ENCODE data around the gene PASK.

PASK gene

GRCh38 chr2:241182126-241182525, 32.9 kb upstream of the PASK start:
- no peak for FAIRE-seq

DNA sequence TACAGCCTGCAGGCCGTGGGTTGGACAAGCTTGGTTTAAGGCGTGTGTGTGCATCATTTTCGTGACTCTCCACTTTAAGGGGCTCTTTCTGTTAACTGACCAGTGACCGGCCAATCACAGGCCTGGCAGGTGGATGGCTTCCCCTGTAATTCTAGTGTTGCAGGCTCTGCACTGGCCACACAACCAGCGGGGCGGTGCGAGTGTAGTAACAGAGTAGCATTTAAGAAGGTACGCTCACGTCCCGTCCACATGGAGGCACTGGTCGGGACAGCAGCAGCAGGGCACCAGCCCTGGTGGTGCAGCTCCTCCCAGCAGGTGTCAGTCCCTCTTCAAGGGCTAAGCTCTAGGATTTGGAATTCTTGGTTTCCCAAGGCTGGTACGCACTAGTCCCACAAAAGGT, 31.2 kb upstream of the PASK start:
- no peak for FAIRE-seq

More at GRCh38 chr2:241182126-241182525, 32.9 kb upstream of the PASK start:
- DNase-seq (ENCODE audit: insufficient read length, low spot score) = no peak

GRCh38 chr2:241179899-241180298, 30.6 kb upstream of the PASK start:
- DNase-seq (ENCODE audit: insufficient read length, low spot score) = no peak
- FAIRE-seq = no peak

More for the DNA sequence above, 31.2 kb upstream of the PASK start:
- no peak for DNase-seq (ENCODE audit: insufficient read length, low spot score)

DNA sequence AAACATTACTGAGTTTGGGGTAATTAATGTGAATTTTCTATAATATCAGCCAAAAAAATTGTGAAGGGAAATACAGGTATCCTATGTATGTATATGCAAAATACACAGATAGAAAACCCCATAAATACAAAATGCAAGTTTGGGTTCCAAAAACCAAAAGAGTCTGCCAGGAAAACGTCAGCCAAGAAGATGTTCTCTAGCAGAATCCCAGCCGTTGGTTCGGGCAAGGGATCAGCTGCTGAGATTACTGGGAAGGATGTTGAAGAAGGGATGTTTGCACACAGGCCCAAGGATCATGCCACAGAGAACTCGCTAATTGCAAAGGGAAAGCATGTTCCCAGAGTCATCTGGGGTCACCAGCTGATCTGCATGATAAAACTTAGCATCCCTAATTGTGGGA, 29.7 kb upstream of the PASK start:
- no peak for DNase-seq (ENCODE audit: insufficient read length, low spot score)
- no peak for FAIRE-seq

- FAIRE-seq = no peak
- no peak for DNase-seq (ENCODE audit: insufficient read length, low spot score)
These were observed 28.5 kb upstream of the PASK start for GRCh38 chr2:241177526-241178334.

- FAIRE-seq (no peak), DNase-seq (ENCODE audit: insufficient read length, low spot score) (no peak)
These were observed 24.3 kb upstream of the PASK start for GRCh38 chr2:241173557-241173956.

- FAIRE-seq = no peak
These were observed 19.1 kb upstream of the PASK start for GRCh38 chr2:241168366-241168765.

GRCh38 chr2:241163601-241164118, 14.4 kb upstream of the PASK start:
- DNase-seq (ENCODE audit: insufficient read length, low spot score) (no peak), FAIRE-seq (no peak)

More at GRCh38 chr2:241168366-241168765, 19.1 kb upstream of the PASK start:
- no peak for DNase-seq (ENCODE audit: insufficient read length, low spot score)

- no peak for DNase-seq (ENCODE audit: insufficient read length, low spot score)
- FAIRE-seq = no peak
These were observed 12.5 kb upstream of the PASK start for GRCh38 chr2:241161646-241162281.

- DNase-seq (ENCODE audit: insufficient read length, low spot score) (no peak), FAIRE-seq (no peak)
These were observed 11.0 kb upstream of the PASK start for GRCh38 chr2:241160318-241160717.

DNA sequence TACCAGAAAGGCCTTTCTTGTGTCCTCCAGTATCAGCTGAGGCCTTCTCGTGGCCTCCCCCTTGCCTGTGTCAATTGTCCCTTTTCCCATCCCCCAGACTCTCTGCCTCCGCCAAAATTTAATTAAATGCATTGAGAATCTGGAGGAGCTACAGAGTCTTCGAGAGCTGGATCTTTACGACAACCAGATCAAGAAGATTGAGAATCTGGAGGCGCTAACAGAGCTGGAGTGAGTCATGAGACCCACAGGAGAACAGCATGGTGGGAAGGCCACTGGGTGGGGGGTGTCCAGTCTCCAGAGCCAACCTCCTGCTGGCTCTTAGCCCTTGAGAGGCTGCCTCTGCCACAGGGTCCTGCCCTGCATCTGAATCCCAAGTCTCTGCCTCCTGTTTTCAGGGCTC, 9.8 kb upstream of the PASK start:
- no peak for FAIRE-seq
- no peak for DNase-seq (ENCODE audit: insufficient read length, low spot score)

- DNase-seq (ENCODE audit: insufficient read length, low spot score) (no peak), FAIRE-seq (no peak)
These were observed 9.3 kb upstream of the PASK start for GRCh38 chr2:241158546-241158900.

- FAIRE-seq = peak; percentile 23
These were observed 8.7 kb upstream of the PASK start for GRCh38 chr2:241157841-241158545.

GRCh38 chr2:241156971-241157441, 7.7 kb upstream of the PASK start:
- DNase-seq (ENCODE audit: insufficient read length, low spot score) (no peak), FAIRE-seq (no peak)

More at GRCh38 chr2:241157841-241158545, 8.7 kb upstream of the PASK start:
- DNase-seq (ENCODE audit: insufficient read length, low spot score) = no peak

DNA sequence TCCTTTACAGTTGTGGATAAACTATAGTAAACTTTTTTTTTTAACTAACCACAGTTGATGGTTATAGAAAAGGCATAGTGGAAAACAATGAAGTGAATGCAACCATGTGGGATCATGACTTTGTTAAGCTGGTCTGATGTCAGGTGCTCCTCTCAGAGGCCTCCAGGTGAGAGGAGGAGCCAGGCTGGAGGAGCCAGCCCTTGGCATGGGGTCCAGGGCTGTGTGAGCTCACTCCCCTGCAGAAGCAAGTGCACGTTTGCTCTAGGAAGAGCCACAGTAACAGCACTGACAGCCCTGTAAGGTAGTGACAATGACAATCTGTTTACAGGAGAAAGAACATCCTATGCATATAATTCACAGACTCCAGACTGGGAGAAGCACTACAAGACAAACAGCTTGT, 6.7 kb upstream of the PASK start:
- DNase-seq (ENCODE audit: insufficient read length, low spot score) (no peak), FAIRE-seq (no peak)

GRCh38 chr2:241154915-241155314, 5.6 kb upstream of the PASK start:
- DNase-seq (ENCODE audit: insufficient read length, low spot score) = no peak
- FAIRE-seq = no peak

DNA sequence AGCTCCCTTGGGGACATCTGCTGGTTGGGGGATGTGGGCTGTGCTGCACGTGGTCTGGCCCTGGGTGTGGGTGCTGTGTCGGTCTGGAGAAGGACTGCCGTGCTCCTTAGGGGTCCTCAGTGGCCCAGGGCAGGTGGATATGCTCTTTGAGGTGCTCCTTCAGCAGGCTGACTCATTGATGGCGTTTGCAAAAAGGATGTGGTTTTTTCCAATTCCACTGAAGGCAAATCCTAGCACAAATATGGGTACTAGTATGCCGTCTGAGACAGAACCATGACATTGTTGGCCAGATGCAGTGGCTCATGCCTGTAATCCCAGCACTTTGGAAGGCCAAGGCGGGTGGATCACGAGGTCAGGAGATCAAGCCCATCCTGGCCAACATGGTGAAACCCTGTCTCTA, 4.3 kb upstream of the PASK start:
- FAIRE-seq (no peak), DNase-seq (ENCODE audit: insufficient read length, low spot score) (no peak)

DNA sequence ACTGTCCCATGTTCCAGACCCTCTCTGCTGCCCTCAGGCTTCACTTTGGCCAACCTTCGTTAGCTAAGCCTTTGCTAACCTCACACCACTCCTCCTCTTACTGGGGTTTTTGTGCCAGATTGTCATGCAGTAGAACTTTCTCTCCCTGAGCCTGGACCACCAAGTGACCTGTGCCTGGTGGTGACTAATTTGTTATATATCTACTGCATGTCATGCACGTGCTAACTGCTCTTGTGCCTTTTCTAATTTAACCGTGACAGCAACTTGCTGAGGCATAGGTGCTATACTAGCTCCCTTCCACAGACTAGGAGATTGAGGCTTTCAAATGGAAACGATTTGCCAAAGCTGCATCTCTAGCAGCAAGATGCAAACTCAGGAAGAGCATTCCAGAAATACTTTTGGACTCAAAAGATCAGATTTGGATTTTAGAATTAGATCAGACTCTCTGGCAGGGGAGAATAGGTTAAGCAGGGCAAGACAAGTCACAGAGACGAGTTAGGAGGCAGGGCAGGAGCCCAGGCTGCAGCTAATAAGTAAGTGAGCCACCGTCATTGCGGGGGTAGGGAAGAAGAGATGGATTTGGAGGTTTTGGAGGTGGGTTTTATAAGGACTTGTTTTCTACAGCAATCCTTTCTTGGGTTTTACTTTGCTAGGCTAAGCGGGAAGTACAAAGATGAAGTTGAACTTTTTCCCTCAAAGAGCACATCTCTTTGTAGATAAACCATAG, 2.8 kb upstream of the PASK start:
- DNase-seq (ENCODE audit: insufficient read length, low spot score) (no peak), FAIRE-seq (no peak)

DNA sequence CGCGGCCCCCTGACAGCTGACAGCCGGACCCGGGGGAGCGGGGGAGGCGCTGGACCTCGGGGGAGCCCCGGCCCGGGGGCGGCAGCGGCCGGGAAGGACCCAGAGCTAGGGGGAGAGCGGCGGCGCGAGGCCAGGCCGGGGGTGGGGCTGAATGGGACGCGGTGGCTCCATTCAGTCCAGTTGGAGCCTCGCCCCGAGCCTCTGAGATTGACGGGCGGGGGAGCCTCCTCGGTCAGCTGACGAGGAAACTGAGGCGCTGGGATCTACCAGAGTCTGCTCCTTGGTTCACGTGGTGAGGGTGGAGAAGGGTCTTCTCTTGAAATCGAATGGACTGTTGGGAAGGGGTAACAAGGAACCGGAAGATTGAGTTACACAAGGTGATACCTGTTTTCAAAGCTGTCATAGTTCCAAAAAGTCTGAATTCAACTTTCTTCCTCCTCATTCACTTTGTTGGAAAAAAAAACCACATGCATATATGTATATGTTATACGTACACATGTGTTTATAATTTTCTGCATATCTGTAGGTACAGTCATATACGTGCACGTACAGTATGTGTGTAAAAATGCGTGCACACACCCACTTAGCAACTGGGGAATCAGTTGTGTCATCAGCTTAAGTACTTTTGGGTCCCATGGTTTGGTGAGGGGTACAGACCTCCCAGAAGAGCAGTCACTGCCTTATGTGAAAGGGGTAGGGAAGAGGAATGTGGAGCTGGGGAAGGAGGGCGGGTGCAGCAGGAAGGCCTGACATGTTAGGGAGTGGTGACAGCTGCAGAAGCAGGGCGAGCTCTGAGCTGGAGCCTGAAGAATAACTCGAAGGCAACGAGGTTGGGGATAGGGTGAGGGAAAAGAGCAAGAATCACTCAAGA, 1.6 kb upstream of the PASK start:
- peak; percentile 28 for FAIRE-seq
- DNase-seq (ENCODE audit: insufficient read length, low spot score) = no peak

Data from HTR-8/SVneo (cell line).